ENCODE measurements around the gene MSH3.

The MSH3 gene

GRCh38 chr5:80790698-80791097 lies 136.2 kb downstream of the MSH3 start:
- H3K36me3 ChIP-seq (ENCODE audit: insufficient read depth, low read length), result peaks cover 64% of the 10 kb centered on the region; the same call in 1 of the 2 replicates
- TF ChIP-seq EZH2phosphoT487 (IDR thresholded peaks at IDR 0.05; ENCODE audit: borderline replicate concordance) (no peak), CTCF (conservative IDR thresholded peaks at IDR 0.05; ENCODE audit: low read length) (no peak)
- no peaks in the 10 kb centered on the region for H3F3A ChIP-seq (ENCODE audit: low read depth)
- H3K4me3 ChIP-seq (ENCODE audit: low read length, poor library complexity, severe bottlenecking), result no peak overlapping the region
- H3K4me1 ChIP-seq (ENCODE audit: insufficient read depth, low read length, poor library complexity, severe bottlenecking), result no peaks in the 10 kb centered on the region
- no peaks in the 10 kb centered on the region for H4K20me1 ChIP-seq (ENCODE audit: insufficient read depth, low read length, poor library complexity, severe bottlenecking)
- no peaks in the 10 kb centered on the region for H3K9me3 ChIP-seq (ENCODE audit: insufficient read depth, low read depth, low read length)
- no peak overlapping the region for H3K9ac ChIP-seq (ENCODE audit: low read depth, low read length, poor library complexity, severe bottlenecking)
- no peaks in the 10 kb centered on the region for H3K79me2 ChIP-seq (ENCODE audit: insufficient read depth, low read length)
- H3K27me3 ChIP-seq (ENCODE audit: insufficient read depth, low read length, poor library complexity, severe bottlenecking), result no peaks in the 10 kb centered on the region
- H2AFZ ChIP-seq (ENCODE audit: low read length), result no peak overlapping the region
- no peak overlapping the region for H3K4me2 ChIP-seq (ENCODE audit: low read depth, low read length, poor library complexity, severe bottlenecking)
- no peaks in the 10 kb centered on the region for H3K9me2 ChIP-seq (replicated peaks; ENCODE audit: low read depth, low read length)

GRCh38 chr5:80793354-80793753 lies 138.9 kb downstream of the MSH3 start:
- H3K4me1 ChIP-seq (ENCODE audit: insufficient read depth, low read length, poor library complexity, severe bottlenecking), result no peaks in the 10 kb centered on the region
- no peaks in the 10 kb centered on the region for H4K20me1 ChIP-seq (ENCODE audit: insufficient read depth, low read length, poor library complexity, severe bottlenecking)
- H3K36me3 ChIP-seq (ENCODE audit: insufficient read depth, low read length), result peaks cover 58% of the 10 kb centered on the region; the same call in 1 of the 2 replicates
- no peaks in the 10 kb centered on the region for H3K9me2 ChIP-seq (replicated peaks; ENCODE audit: low read depth, low read length)
- no peak overlapping the region for H2AFZ ChIP-seq (ENCODE audit: low read length)
- no peak overlapping the region for H3K9ac ChIP-seq (ENCODE audit: low read depth, low read length, poor library complexity, severe bottlenecking)
- no peak overlapping the region for H3K4me2 ChIP-seq (ENCODE audit: low read depth, low read length, poor library complexity, severe bottlenecking)
- H3K9me3 ChIP-seq (ENCODE audit: insufficient read depth, low read depth, low read length), result no peaks in the 10 kb centered on the region
- H3F3A ChIP-seq (ENCODE audit: low read depth), result no peaks in the 10 kb centered on the region
- no peak overlapping the region for H3K4me3 ChIP-seq (ENCODE audit: low read length, poor library complexity, severe bottlenecking)
- H3K27me3 ChIP-seq (ENCODE audit: insufficient read depth, low read length, poor library complexity, severe bottlenecking), result no peaks in the 10 kb centered on the region
- H3K79me2 ChIP-seq (ENCODE audit: insufficient read depth, low read length), result no peaks in the 10 kb centered on the region
- no peak for TF ChIP-seq CTCF (conservative IDR thresholded peaks at IDR 0.05; ENCODE audit: low read length)
- TF ChIP-seq EZH2phosphoT487 (IDR thresholded peaks at IDR 0.05; ENCODE audit: borderline replicate concordance), result no peak

GRCh38 chr5:80796846-80797245 lies 142.4 kb downstream of the MSH3 start:
- Histone ChIP-seq H3K27me3 (ENCODE audit: insufficient read depth, low read length, poor library complexity, severe bottlenecking) (no peaks in the 10 kb centered on the region), H4K20me1 (ENCODE audit: insufficient read depth, low read length, poor library complexity, severe bottlenecking) (no peaks in the 10 kb centered on the region), H3K4me2 (ENCODE audit: low read depth, low read length, poor library complexity, severe bottlenecking) (no peak overlapping the region), H3K9me2 (replicated peaks; ENCODE audit: low read depth, low read length) (no peaks in the 10 kb centered on the region), H3F3A (ENCODE audit: low read depth) (no peaks in the 10 kb centered on the region), H3K9me3 (ENCODE audit: insufficient read depth, low read depth, low read length) (no peaks in the 10 kb centered on the region), H3K9ac (ENCODE audit: low read depth, low read length, poor library complexity, severe bottlenecking) (no peak overlapping the region), H3K36me3 (ENCODE audit: insufficient read depth, low read length) (peaks cover 52% of the 10 kb centered on the region; the same call in 1 of the 2 replicates), H3K4me3 (ENCODE audit: low read length, poor library complexity, severe bottlenecking) (no peak overlapping the region), H3K79me2 (ENCODE audit: insufficient read depth, low read length) (no peaks in the 10 kb centered on the region), H2AFZ (ENCODE audit: low read length) (no peak overlapping the region), H3K4me1 (ENCODE audit: insufficient read depth, low read length, poor library complexity, severe bottlenecking) (no peaks in the 10 kb centered on the region)
- TF ChIP-seq CTCF (conservative IDR thresholded peaks at IDR 0.05; ENCODE audit: low read length) (no peak), EZH2phosphoT487 (IDR thresholded peaks at IDR 0.05; ENCODE audit: borderline replicate concordance) (no peak)

Measured in Loucy (cell line).